Measurements from ENCODE around the gene UBAP2L.
A peak's percentile ranks its signal among the peaks of the same experiment; 100 is the strongest.
"Not testable (repeated sequence)": the region's sequence is repeated elsewhere in the genome, so short reads cannot be mapped to it uniquely, and the experiment has no call there.

The UBAP2L gene

GRCh38 chr1:154264454-154264853 is 43.7 kb downstream of the UBAP2L start:
- no peak for DNase-seq (ENCODE audit: low read depth)
- no peak for TF ChIP-seq CTCF (IDR thresholded peaks at IDR 0.05; ENCODE audit: insufficient read depth, low read depth, low read length, missing control alignments)
- no peak overlapping the region for H3K4me3 ChIP-seq (ENCODE audit: low read length)

- no peak for DNase-seq (ENCODE audit: low read depth)
- no peak overlapping the region for H3K4me3 ChIP-seq (ENCODE audit: low read length)
- TF ChIP-seq CTCF (IDR thresholded peaks at IDR 0.05; ENCODE audit: insufficient read depth, low read depth, low read length, missing control alignments) = no peak
Observed at GRCh38 chr1:154265586-154265985, 44.8 kb downstream of the UBAP2L start.

GRCh38 chr1:154270833-154271232 is 50.1 kb downstream of the UBAP2L start:
- TF ChIP-seq CTCF (IDR thresholded peaks at IDR 0.05; ENCODE audit: insufficient read depth, low read depth, low read length, missing control alignments) = no peak
- DNase-seq (ENCODE audit: low read depth) = no peak
- no peak overlapping the region for H3K4me3 ChIP-seq (ENCODE audit: low read length)

GRCh38 chr1:154272217-154272998 is 51.7 kb downstream of the UBAP2L start, which contains the start of gene HAX1:
HAX1 (plus strand) TSS chr1:154272629; CDS start chr1:154272724, 95 bp downstream.
- H3K4me3 ChIP-seq (ENCODE audit: low read length) = peak within 1 kb of the TSS; percentile 100
- peak; percentile 74 for TF ChIP-seq CTCF (IDR thresholded peaks at IDR 0.05; ENCODE audit: insufficient read depth, low read depth, low read length, missing control alignments)
- DNase-seq (ENCODE audit: low read depth) = peak; percentile 96

- no peak for TF ChIP-seq CTCF (IDR thresholded peaks at IDR 0.05; ENCODE audit: insufficient read depth, low read depth, low read length, missing control alignments)
- no peak for DNase-seq (ENCODE audit: low read depth)
- H3K4me3 ChIP-seq (ENCODE audit: low read length) = peak overlapping the region; percentile 100
Observed at GRCh38 chr1:154272999-154273563, 52.3 kb downstream of the UBAP2L start.

- no peak overlapping the region for H3K4me3 ChIP-seq (ENCODE audit: low read length)
- peak; percentile 27 for TF ChIP-seq CTCF (IDR thresholded peaks at IDR 0.05; ENCODE audit: insufficient read depth, low read depth, low read length, missing control alignments)
- DNase-seq (ENCODE audit: low read depth) = no peak
Observed at GRCh38 chr1:154276797-154277196, 56.0 kb downstream of the UBAP2L start.

- H3K4me3 ChIP-seq (ENCODE audit: low read length); DNase-seq (ENCODE audit: low read depth): not testable (repeated sequence)
Observed at GRCh38 chr1:154287591-154287990, 66.8 kb downstream of the UBAP2L start.
